Measurements from ENCODE around the gene BMPR1A.

BMPR1A gene

DNA sequence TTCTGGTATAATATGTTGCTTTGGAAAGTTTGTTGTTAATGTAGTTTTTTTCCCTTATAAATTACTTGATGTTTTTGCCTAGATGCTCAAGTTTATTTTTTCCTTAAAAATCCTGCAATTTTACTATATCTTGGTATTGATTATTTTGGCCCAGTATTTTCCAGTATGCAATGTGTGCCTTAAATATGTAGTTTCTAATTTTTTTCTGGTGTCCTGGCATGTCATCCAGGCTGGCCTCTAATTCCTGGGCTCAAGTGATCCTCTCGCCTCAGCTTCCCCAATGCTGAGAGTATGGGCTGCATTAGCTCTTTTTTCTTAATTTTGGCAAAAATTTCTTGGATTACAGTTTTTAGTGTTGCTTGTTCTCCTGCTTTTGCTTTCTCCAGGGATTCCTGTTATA lies 57.6 kb downstream of the BMPR1A start:
- Histone ChIP-seq H3K9me3 (ENCODE audit: control insufficient read depth, low read length) (no peaks in the 10 kb centered on the region), H3K27ac (no peak overlapping the region), H3K9ac (no peak overlapping the region), H3K79me2 (peaks cover 41% of the 10 kb centered on the region), H3K4me3 (ENCODE audit: low read depth, low read length) (no peak overlapping the region), H3K36me3 (ENCODE audit: control insufficient read depth, insufficient read depth, low read length) (no peaks in the 10 kb centered on the region), H2AFZ (no peak overlapping the region), H3K27me3 (ENCODE audit: control insufficient read depth, insufficient read depth, low read length) (no peaks in the 10 kb centered on the region), H3K4me1 (no peaks in the 10 kb centered on the region), H3K4me2 (ENCODE audit: low read length) (no peak overlapping the region)
- TF ChIP-seq, protein P1, sequence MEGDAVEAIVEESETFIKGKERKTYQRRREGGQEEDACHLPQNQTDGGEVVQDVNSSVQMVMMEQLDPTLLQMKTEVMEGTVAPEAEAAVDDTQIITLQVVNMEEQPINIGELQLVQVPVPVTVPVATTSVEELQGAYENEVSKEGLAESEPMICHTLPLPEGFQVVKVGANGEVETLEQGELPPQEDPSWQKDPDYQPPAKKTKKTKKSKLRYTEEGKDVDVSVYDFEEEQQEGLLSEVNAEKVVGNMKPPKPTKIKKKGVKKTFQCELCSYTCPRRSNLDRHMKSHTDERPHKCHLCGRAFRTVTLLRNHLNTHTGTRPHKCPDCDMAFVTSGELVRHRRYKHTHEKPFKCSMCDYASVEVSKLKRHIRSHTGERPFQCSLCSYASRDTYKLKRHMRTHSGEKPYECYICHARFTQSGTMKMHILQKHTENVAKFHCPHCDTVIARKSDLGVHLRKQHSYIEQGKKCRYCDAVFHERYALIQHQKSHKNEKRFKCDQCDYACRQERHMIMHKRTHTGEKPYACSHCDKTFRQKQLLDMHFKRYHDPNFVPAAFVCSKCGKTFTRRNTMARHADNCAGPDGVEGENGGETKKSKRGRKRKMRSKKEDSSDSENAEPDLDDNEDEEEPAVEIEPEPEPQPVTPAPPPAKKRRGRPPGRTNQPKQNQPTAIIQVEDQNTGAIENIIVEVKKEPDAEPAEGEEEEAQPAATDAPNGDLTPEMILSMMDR (IDR thresholded peaks at IDR 0.05): no peak

DNA sequence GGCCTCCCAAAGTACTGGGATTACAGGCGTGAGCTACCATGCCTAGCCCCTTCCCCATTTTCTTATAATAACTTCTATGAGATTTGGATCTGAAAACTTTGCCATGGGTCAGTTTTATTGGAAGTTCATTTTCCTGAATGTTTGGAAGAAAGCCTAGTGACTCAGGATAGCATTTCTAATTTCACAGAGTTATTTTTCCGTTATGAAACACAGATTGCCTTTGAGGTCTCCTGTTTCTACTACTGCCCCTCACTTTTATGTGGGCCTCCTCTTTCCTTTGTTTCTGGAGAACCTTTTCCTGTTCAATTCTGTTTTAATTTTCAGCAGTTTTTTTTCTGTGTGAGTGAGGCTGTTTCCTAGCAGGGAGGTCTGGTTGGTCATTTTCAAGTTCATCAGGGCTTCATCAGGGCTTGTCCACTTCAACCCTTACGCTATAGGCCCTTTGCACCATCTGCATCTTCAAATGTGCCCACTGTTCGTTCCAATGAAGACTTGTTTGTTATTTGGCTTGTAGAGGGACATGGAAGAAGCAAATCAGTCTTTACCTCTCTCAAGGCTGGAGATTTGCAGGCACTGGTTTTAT lies 58.7 kb downstream of the BMPR1A start:
- Histone ChIP-seq H3K27me3 (ENCODE audit: control insufficient read depth, insufficient read depth, low read length) (no peaks in the 10 kb centered on the region), H3K79me2 (peaks cover 36% of the 10 kb centered on the region), H2AFZ (no peak overlapping the region), H3K27ac (no peak overlapping the region), H3K9ac (no peak overlapping the region), H3K36me3 (ENCODE audit: control insufficient read depth, insufficient read depth, low read length) (no peaks in the 10 kb centered on the region), H3K4me3 (ENCODE audit: low read depth, low read length) (no peak overlapping the region), H3K9me3 (ENCODE audit: control insufficient read depth, low read length) (no peaks in the 10 kb centered on the region), H3K4me1 (no peaks in the 10 kb centered on the region), H3K4me2 (ENCODE audit: low read length) (no peak overlapping the region)
- TF ChIP-seq, protein P1 (IDR thresholded peaks at IDR 0.05): no peak

DNA sequence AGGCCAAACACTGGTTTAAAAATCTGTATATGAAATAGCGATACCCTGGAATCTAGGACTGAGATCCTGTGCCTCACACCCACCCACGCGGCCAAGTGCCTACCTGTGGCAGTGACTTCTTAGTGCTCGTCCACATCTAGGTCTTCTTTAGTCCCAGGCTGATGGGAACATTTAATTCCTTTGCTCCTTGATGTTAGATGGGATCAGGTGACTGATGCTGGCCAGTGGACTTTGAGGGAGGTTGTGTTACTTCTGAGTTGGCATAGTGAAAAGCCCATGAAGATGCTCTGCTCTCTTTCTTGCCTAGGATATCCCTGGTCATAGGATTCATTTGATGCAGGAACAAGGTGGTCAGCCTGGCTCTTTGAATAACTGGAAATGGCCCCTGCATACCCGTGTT lies 59.2 kb downstream of the BMPR1A start:
- H3K79me2 ChIP-seq: peaks cover 31% of the 10 kb centered on the region
- no peak overlapping the region for H3K4me3 ChIP-seq (ENCODE audit: low read depth, low read length)
- H2AFZ ChIP-seq: no peak overlapping the region
- H3K27me3 ChIP-seq (ENCODE audit: control insufficient read depth, insufficient read depth, low read length): no peaks in the 10 kb centered on the region
- no peak overlapping the region for H3K27ac ChIP-seq
- no peaks in the 10 kb centered on the region for H3K36me3 ChIP-seq (ENCODE audit: control insufficient read depth, insufficient read depth, low read length)
- no peak overlapping the region for H3K9ac ChIP-seq
- TF ChIP-seq, protein P1 (IDR thresholded peaks at IDR 0.05): no peak
- no peaks in the 10 kb centered on the region for H3K9me3 ChIP-seq (ENCODE audit: control insufficient read depth, low read length)
- H3K4me1 ChIP-seq: no peaks in the 10 kb centered on the region
- H3K4me2 ChIP-seq (ENCODE audit: low read length): no peak overlapping the region

DNA sequence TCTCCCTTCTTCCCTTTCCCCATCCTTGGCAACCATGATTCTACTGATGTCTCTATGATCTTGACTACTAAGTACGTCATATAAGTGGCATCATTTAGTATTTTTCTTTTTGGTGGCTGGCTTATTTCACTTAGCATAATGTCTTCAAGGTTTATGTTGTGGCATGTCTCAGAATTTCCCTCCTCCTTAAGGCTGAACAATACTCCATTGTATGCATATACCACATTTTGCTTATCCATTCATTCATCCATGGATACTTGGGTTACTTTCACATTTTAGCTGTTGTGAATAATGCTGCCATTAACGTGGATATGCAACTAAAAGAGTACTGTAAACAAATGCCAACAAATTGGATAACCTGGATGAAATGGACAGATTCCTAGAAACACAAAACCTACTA lies 60.8 kb downstream of the BMPR1A start:
- no peaks in the 10 kb centered on the region for H3K27me3 ChIP-seq (ENCODE audit: control insufficient read depth, insufficient read depth, low read length)
- no peak overlapping the region for H3K9ac ChIP-seq
- H2AFZ ChIP-seq: no peak overlapping the region
- TF ChIP-seq, protein P1 (IDR thresholded peaks at IDR 0.05): no peak
- no peaks in the 10 kb centered on the region for H3K4me1 ChIP-seq
- H3K79me2 ChIP-seq: peaks cover 23% of the 10 kb centered on the region
- H3K9me3 ChIP-seq (ENCODE audit: control insufficient read depth, low read length): no peaks in the 10 kb centered on the region
- H3K36me3 ChIP-seq (ENCODE audit: control insufficient read depth, insufficient read depth, low read length): no peaks in the 10 kb centered on the region
- H3K4me2 ChIP-seq (ENCODE audit: low read length): no peak overlapping the region
- no peak overlapping the region for H3K4me3 ChIP-seq (ENCODE audit: low read depth, low read length)
- no peak overlapping the region for H3K27ac ChIP-seq

DNA sequence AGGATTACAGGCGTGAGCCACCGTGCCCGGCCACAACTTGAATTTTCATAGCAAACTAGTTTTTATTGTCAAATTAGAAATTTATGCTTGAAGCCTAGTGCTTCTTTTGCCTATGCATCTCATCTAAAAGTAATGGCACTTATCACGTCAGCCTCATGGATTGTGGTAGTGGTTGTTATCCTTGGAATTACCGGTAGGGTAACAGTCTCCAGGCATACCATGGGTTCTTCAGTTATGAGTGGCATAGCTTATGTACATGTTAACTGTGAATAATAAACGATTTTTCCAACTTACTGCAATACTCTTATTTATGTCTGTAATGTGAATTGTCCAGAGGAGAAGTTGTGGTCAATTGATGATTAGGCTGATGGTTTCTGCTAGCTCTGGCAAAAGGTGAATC lies 63.1 kb downstream of the BMPR1A start:
- H3K27me3 ChIP-seq (ENCODE audit: control insufficient read depth, insufficient read depth, low read length): no peaks in the 10 kb centered on the region
- no peak overlapping the region for H3K4me2 ChIP-seq (ENCODE audit: low read length)
- no peak overlapping the region for H3K4me3 ChIP-seq (ENCODE audit: low read depth, low read length)
- no peaks in the 10 kb centered on the region for H3K9me3 ChIP-seq (ENCODE audit: control insufficient read depth, low read length)
- no peak overlapping the region for H2AFZ ChIP-seq
- no peak overlapping the region for H3K27ac ChIP-seq
- no peaks in the 10 kb centered on the region for H3K4me1 ChIP-seq
- H3K36me3 ChIP-seq (ENCODE audit: control insufficient read depth, insufficient read depth, low read length): no peaks in the 10 kb centered on the region
- no peak overlapping the region for H3K9ac ChIP-seq
- peaks cover 14% of the 10 kb centered on the region for H3K79me2 ChIP-seq
- TF ChIP-seq, protein P1 (IDR thresholded peaks at IDR 0.05): no peak

Data from parathyroid adenoma (tissue), 2 donors.